Measurements from ENCODE around the gene ERMARD.

The ERMARD gene

GRCh38 chr6:169807699-169808607, 56.5 kb downstream of the ERMARD start:
- Histone ChIP-seq H4K20me1 (ENCODE audit: insufficient read depth, low read length, poor library complexity, severe bottlenecking) (no peaks in the 10 kb centered on the region), H2AFZ (ENCODE audit: low read length) (no peak overlapping the region), H3K9ac (ENCODE audit: low read depth, low read length, poor library complexity, severe bottlenecking) (no peak overlapping the region), H3K79me2 (ENCODE audit: insufficient read depth, low read length) (no peaks in the 10 kb centered on the region), H3K36me3 (ENCODE audit: insufficient read depth, low read length) (no peaks in the 10 kb centered on the region), H3K4me3 (ENCODE audit: low read length, poor library complexity, severe bottlenecking) (no peak overlapping the region), H3K4me1 (ENCODE audit: insufficient read depth, low read length, poor library complexity, severe bottlenecking) (peaks cover 32% of the 10 kb centered on the region), H3K27me3 (ENCODE audit: insufficient read depth, low read length, poor library complexity, severe bottlenecking) (peaks cover 24% of the 10 kb centered on the region), H3K9me3 (ENCODE audit: insufficient read depth, low read depth, low read length) (no peaks in the 10 kb centered on the region), H3K4me2 (ENCODE audit: low read depth, low read length, poor library complexity, severe bottlenecking) (no peak overlapping the region), H3F3A (ENCODE audit: low read depth) (no peaks in the 10 kb centered on the region), H3K9me2 (replicated peaks; ENCODE audit: low read depth, low read length) (no peaks in the 10 kb centered on the region)
- TF ChIP-seq CTCF (conservative IDR thresholded peaks at IDR 0.05; ENCODE audit: low read length), result no peak

- Histone ChIP-seq H3K4me2 (ENCODE audit: low read depth, low read length, poor library complexity, severe bottlenecking) (no peak overlapping the region), H3K79me2 (ENCODE audit: insufficient read depth, low read length) (no peaks in the 10 kb centered on the region), H3K9ac (ENCODE audit: low read depth, low read length, poor library complexity, severe bottlenecking) (no peak overlapping the region), H2AFZ (ENCODE audit: low read length) (no peak overlapping the region), H3K9me3 (ENCODE audit: insufficient read depth, low read depth, low read length) (no peaks in the 10 kb centered on the region; the same call in 1 of the 2 replicates), H3F3A (ENCODE audit: low read depth) (no peaks in the 10 kb centered on the region), H4K20me1 (ENCODE audit: insufficient read depth, low read length, poor library complexity, severe bottlenecking) (no peaks in the 10 kb centered on the region), H3K4me1 (ENCODE audit: insufficient read depth, low read length, poor library complexity, severe bottlenecking) (peaks cover 26% of the 10 kb centered on the region), H3K9me2 (replicated peaks; ENCODE audit: low read depth, low read length) (no peaks in the 10 kb centered on the region), H3K36me3 (ENCODE audit: insufficient read depth, low read length) (no peaks in the 10 kb centered on the region), H3K4me3 (ENCODE audit: low read length, poor library complexity, severe bottlenecking) (no peak overlapping the region), H3K27me3 (ENCODE audit: insufficient read depth, low read length, poor library complexity, severe bottlenecking) (peaks cover 24% of the 10 kb centered on the region)
- no peak for TF ChIP-seq CTCF (conservative IDR thresholded peaks at IDR 0.05; ENCODE audit: low read length)
- no peak for TF ChIP-seq EZH2phosphoT487 (IDR thresholded peaks at IDR 0.05; ENCODE audit: borderline replicate concordance)
Measured at GRCh38 chr6:169808608-169808967, 57.2 kb downstream of the ERMARD start.

GRCh38 chr6:169809386-169809785, 58.0 kb downstream of the ERMARD start:
- Histone ChIP-seq H3K4me2 (ENCODE audit: low read depth, low read length, poor library complexity, severe bottlenecking) (no peak overlapping the region), H3K4me3 (ENCODE audit: low read length, poor library complexity, severe bottlenecking) (no peak overlapping the region), H3K9me3 (ENCODE audit: insufficient read depth, low read depth, low read length) (no peaks in the 10 kb centered on the region; the same call in 1 of the 2 replicates), H3K9ac (ENCODE audit: low read depth, low read length, poor library complexity, severe bottlenecking) (no peak overlapping the region), H3K79me2 (ENCODE audit: insufficient read depth, low read length) (no peaks in the 10 kb centered on the region), H3K27me3 (ENCODE audit: insufficient read depth, low read length, poor library complexity, severe bottlenecking) (peaks cover 19% of the 10 kb centered on the region), H4K20me1 (ENCODE audit: insufficient read depth, low read length, poor library complexity, severe bottlenecking) (no peaks in the 10 kb centered on the region), H3K9me2 (replicated peaks; ENCODE audit: low read depth, low read length) (no peaks in the 10 kb centered on the region), H3K4me1 (ENCODE audit: insufficient read depth, low read length, poor library complexity, severe bottlenecking) (peaks cover 18% of the 10 kb centered on the region), H3K36me3 (ENCODE audit: insufficient read depth, low read length) (no peaks in the 10 kb centered on the region), H3F3A (ENCODE audit: low read depth) (no peaks in the 10 kb centered on the region), H2AFZ (ENCODE audit: low read length) (no peak overlapping the region)
- no peak for TF ChIP-seq CTCF (conservative IDR thresholded peaks at IDR 0.05; ENCODE audit: low read length)
- TF ChIP-seq EZH2phosphoT487 (IDR thresholded peaks at IDR 0.05; ENCODE audit: borderline replicate concordance), result no peak
